IMR-90 (cell line): ENCODE measurements around the gene SLC25A21. TPM values are rescaled to one million over a fixed set of nuclear protein-coding genes. Genes with fewer than 3 reads are reported as not detected.

Experiments
- ATAC-seq: fragments of 200-7000 bp; cut with Tn5 transposase; 2 replicates; pipeline ENCODE4 v1.9.1; 2020; ENCODE audit warnings: low read depth, mild to moderate bottlenecking, moderate library complexity
- BruUV-seq: library from RNA; stranded (reverse); fragments of 400-500 nt; replicated peaks from 2 replicates; lab custom pipeline; 2021; lab: Mats Ljungman, UMichigan
- CTCF ChIA-PET: fragments of 300-600 bp; formaldehyde crosslinking; extraction: SDS; loops from one replicate; lab custom pipeline; 2021; ENCODE audit warnings: antibody characterized with exemption; lab: Yijun Ruan, JAX
- POLR2A ChIA-PET: fragments of 300-600 bp; sonication (Branson Sonifier 250); formaldehyde crosslinking; loops from one replicate; lab custom pipeline; 2022; ENCODE audit warnings: antibody characterized with exemption; ENCODE audit not compliant: unreplicated experiment; lab: Charles Lee
- DNase-seq: peaks from one replicate; pipeline ENCODE4 v3.0.0; 2013
- H2AFZ ChIP-seq: replicated peaks from 2 replicates; pipeline ENCODE3; 2013; ENCODE audit warnings: low read length, mild to moderate bottlenecking; ENCODE audit not compliant: poor library complexity
- H2AK5ac ChIP-seq: 2 replicates; pipeline ENCODE4 v1.6.1; 2013; ENCODE audit warnings: low read depth, low read length, inconsistent platforms
- H2AK9ac ChIP-seq: replicated peaks from 2 replicates; pipeline ENCODE3; 2013; ENCODE audit warnings: mild to moderate bottlenecking, low read depth, low read length, moderate library complexity; ENCODE audit not compliant: poor library complexity
- H2BK120ac ChIP-seq: 2 replicates; pipeline ENCODE4 v1.6.1; 2013; ENCODE audit warnings: low read depth, low read length, inconsistent platforms
- H2BK15ac ChIP-seq: 3 replicates; pipeline ENCODE4 v1.6.1; 2013; ENCODE audit warnings: low read depth, low read length, inconsistent platforms
- H2BK20ac ChIP-seq: 2 replicates; pipeline ENCODE4 v1.6.1; 2013; ENCODE audit warnings: low read depth, mild to moderate bottlenecking, inconsistent platforms, low read length, moderate library complexity
- H2BK5ac ChIP-seq: 2 replicates; pipeline ENCODE4 v1.6.1; 2013; ENCODE audit warnings: mild to moderate bottlenecking, low read depth, low read length, inconsistent platforms; ENCODE audit not compliant: poor library complexity, severe bottlenecking
- H3K14ac ChIP-seq: replicated peaks from 2 replicates; pipeline ENCODE4 v1.6.1; 2013; ENCODE audit warnings: low read depth, low read length, inconsistent platforms
- H3K18ac ChIP-seq: 2 replicates; pipeline ENCODE4 v1.6.1; 2013; ENCODE audit warnings: low read depth, low read length, control low read depth
- H3K23ac ChIP-seq: 2 replicates; pipeline ENCODE4 v1.6.1; 2013; ENCODE audit warnings: low read depth, low read length, inconsistent platforms
- H3K27ac ChIP-seq: 2 replicates; pipeline ENCODE4 v1.5.1; 2013; ENCODE audit warnings: mild to moderate bottlenecking, control low read depth, low read length; ENCODE audit not compliant: insufficient read depth
- H3K27me3 ChIP-seq: 2 replicates; pipeline ENCODE4 v1.6.1; 2013; ENCODE audit warnings: low read length; ENCODE audit not compliant: control insufficient read depth, insufficient read depth
- H3K36me3 ChIP-seq: 2 replicates; pipeline ENCODE4 v1.6.1; 2013; ENCODE audit warnings: low read length, mixed read lengths; ENCODE audit not compliant: control insufficient read depth, insufficient read depth
- H3K4ac ChIP-seq: 2 replicates; pipeline ENCODE4 v1.6.1; 2013; ENCODE audit warnings: low read depth, low read length, inconsistent platforms
- H3K4me1 ChIP-seq: 2 replicates; pipeline ENCODE4 v1.6.1; 2013; ENCODE audit warnings: low read length, mixed read lengths; ENCODE audit not compliant: control insufficient read depth, insufficient read depth
- H3K4me2 ChIP-seq: 2 replicates; pipeline ENCODE4 v1.6.1; 2013; ENCODE audit warnings: low read depth, mild to moderate bottlenecking, control low read depth, low read length, moderate library complexity
- H3K4me3 ChIP-seq: 2 replicates; pipeline ENCODE4 v1.5.1; 2013; ENCODE audit warnings: low read depth, mild to moderate bottlenecking, control low read depth, low read length, moderate library complexity; ENCODE audit not compliant: insufficient read depth
- H3K56ac ChIP-seq: 2 replicates; pipeline ENCODE4 v1.6.1; 2013; ENCODE audit warnings: low read length, inconsistent platforms; ENCODE audit not compliant: insufficient read depth; ENCODE audit errors: extremely low read depth
- H3K79me1 ChIP-seq, 2 experiments: 2 replicates each; pipeline ENCODE4 v1.6.1; 2013; ENCODE audit warnings: low read length in 2 of 2, inconsistent platforms in 1 of 2, low read depth in 1 of 2
- H3K9ac ChIP-seq: 2 replicates; pipeline ENCODE4 v1.6.1; 2013; ENCODE audit warnings: low read depth, low read length, control low read depth
- H3K9me1 ChIP-seq: 2 replicates; pipeline ENCODE4 v1.6.1; 2013; ENCODE audit warnings: low read length, inconsistent platforms; ENCODE audit not compliant: insufficient read depth
- H3K9me3 ChIP-seq: 2 replicates; pipeline ENCODE4 v1.6.1; 2013; ENCODE audit warnings: low read length; ENCODE audit not compliant: control insufficient read depth, insufficient read depth
- H4K20me1 ChIP-seq: 2 replicates; pipeline ENCODE4 v1.6.1; 2013; ENCODE audit warnings: low read length, inconsistent platforms; ENCODE audit not compliant: insufficient read depth
- H4K5ac ChIP-seq: 2 replicates; pipeline ENCODE4 v1.6.1; 2013; ENCODE audit warnings: mild to moderate bottlenecking, low read depth, low read length, control low read depth
- H4K8ac ChIP-seq, 2 experiments: 2 replicates each; pipeline ENCODE4 v1.6.1; 2013; ENCODE audit warnings: low read depth in 2 of 2, low read length in 2 of 2, control low read depth in 1 of 2, inconsistent platforms in 1 of 2
- H4K91ac ChIP-seq: 2 replicates; pipeline ENCODE4 v1.6.1; 2013; ENCODE audit warnings: low read depth, low read length, inconsistent platforms; ENCODE audit not compliant: insufficient read depth
- BHLHE40 ChIP-seq: fragments of 150-350 bp; IDR thresholded peaks from 2 replicates; pipeline ENCODE4 v1.6.1; 2016; ENCODE audit warnings: mild to moderate bottlenecking, low read depth, low read length
- CHD1 ChIP-seq: IDR thresholded peaks from 2 replicates; pipeline ENCODE4 v1.6.1; 2012; ENCODE audit warnings: low read depth, low read length, improper control_type of control experiment
- MAFK ChIP-seq: IDR thresholded peaks from 2 replicates; pipeline ENCODE4 v1.6.1; 2012; ENCODE audit warnings: low read depth, low read length, improper control_type of control experiment
- NFE2L2 ChIP-seq: fragments of 150-350 bp; IDR thresholded peaks from 2 replicates; pipeline ENCODE4 v1.6.1; 2016; ENCODE audit warnings: low read depth, mild to moderate bottlenecking, low read length
- RCOR1 ChIP-seq: IDR thresholded peaks from 2 replicates; pipeline ENCODE4 v1.6.1; 2012; ENCODE audit warnings: mild to moderate bottlenecking, low read length, improper control_type of control experiment; ENCODE audit not compliant: insufficient replicate concordance
- WGBS, 2 experiments: methylation state at CpG; one replicate each; pipeline versions ENCODE4 v1.1.5 to v1.1.7; 2013; ENCODE audit warnings: missing lambda C conversion rate in 2 of 2; ENCODE audit not compliant: insufficient read length in 1 of 2; ENCODE audit errors: extremely low coverage in 2 of 2; 5-methylcytosine and 5-hydroxymethylcytosine counted together
- dilution Hi-C: fragments of 300-500 bp; cut with HindIII; formaldehyde crosslinking; loops from one replicate; pipeline ENCODE4 v1.14.3; 2018; ENCODE audit warnings: low sequenced_read_pairs; ENCODE audit not compliant: unreplicated experiment
- in situ Hi-C: fragments of 300-500 bp; cut with MboI; formaldehyde crosslinking; loops from 3 replicates; pipeline ENCODE4 v1.14.3; 2019; ENCODE audit warnings: low sequenced_read_pairs, inconsistent platforms, mixed read lengths
- intact Hi-C: fragments of 100-400 bp; cut with micrococcal nuclease; formaldehyde crosslinking; loops from 2 replicates; pipeline ENCODE4 v1.10.0; 2022
- polyA plus RNA-seq, 3 experiments: library from polyadenylated mRNA; depleted of rRNA; stranded (reverse); fragments of >200 nt; gene quantifications; 2 replicates each; pipeline ENCODE4 v1.2.3, GENCODE V29; 2012; ENCODE audit warnings: low replicate concordance in 1 of 3
- total RNA-seq: library from RNA; depleted of rRNA; stranded (reverse); fragments of >200 nt; gene quantifications from 2 replicates; pipeline ENCODE4 v1.2.3, GENCODE V29; 2012
- TF ChIP-seq, protein P1 (sequence below): conservative IDR thresholded peaks from 2 replicates; pipeline ENCODE4 v1.5.1; 2012; ENCODE audit warnings: mild to moderate bottlenecking, low read depth, low read length, improper control_type of control experiment

SLC25A21 gene
- total and polyA plus RNA-seq, 2 of the 4 experiments (the other 2 are of a cell fraction) = 0.62 to 0.90 TPM

- Histone ChIP-seq H4K5ac (no peak overlapping the region), H2AK5ac (no peak overlapping the region), H3K27me3 (peaks cover 54% of the 10 kb centered on the region), H3K14ac (no peak overlapping the region), H3K79me1 (no peaks in the 10 kb centered on the region), H3K4me3 (no peak overlapping the region), H4K91ac (no peak overlapping the region), H3K4ac (no peak overlapping the region), H2AFZ (peak overlapping the region; percentile 14), H3K9me1 (no peaks in the 10 kb centered on the region), H4K8ac (no peak overlapping the region), H2BK15ac (no peak overlapping the region), H3K56ac (no peak overlapping the region), H4K20me1 (no peaks in the 10 kb centered on the region), H2AK9ac (no peak overlapping the region), H2BK20ac (no peak overlapping the region), H3K4me2 (no peak overlapping the region; the same call in 1 of the 2 replicates), H3K9ac (no peak overlapping the region), H3K27ac (no peak overlapping the region), H3K36me3 (no peaks in the 10 kb centered on the region), H3K23ac (no peak overlapping the region), H3K18ac (no peak overlapping the region), H2BK5ac (no peak overlapping the region), H3K4me1 (peaks cover 5% of the 10 kb centered on the region; the same call in 1 of the 2 replicates), H2BK120ac (no peak overlapping the region), H3K9me3 (peaks cover 7% of the 10 kb centered on the region)
- dilution Hi-C loops = no loop called here
- in situ Hi-C loops = no loop called here
- intact Hi-C loops = no loop called here
- no peak for DNase-seq
- ChIA-PET CTCF (interaction anchor here (0.8 kb wide), 1 partner anchor 450 kb away, joined by 3 read pairs; no protein-coding TSS in a partner anchor), POLR2A (no interaction called here)
- no peak for TF ChIP-seq NFE2L2
- no peak for TF ChIP-seq MAFK
- TF ChIP-seq CHD1 = no peak
- no peak for TF ChIP-seq BHLHE40
- TF ChIP-seq, protein P1, sequence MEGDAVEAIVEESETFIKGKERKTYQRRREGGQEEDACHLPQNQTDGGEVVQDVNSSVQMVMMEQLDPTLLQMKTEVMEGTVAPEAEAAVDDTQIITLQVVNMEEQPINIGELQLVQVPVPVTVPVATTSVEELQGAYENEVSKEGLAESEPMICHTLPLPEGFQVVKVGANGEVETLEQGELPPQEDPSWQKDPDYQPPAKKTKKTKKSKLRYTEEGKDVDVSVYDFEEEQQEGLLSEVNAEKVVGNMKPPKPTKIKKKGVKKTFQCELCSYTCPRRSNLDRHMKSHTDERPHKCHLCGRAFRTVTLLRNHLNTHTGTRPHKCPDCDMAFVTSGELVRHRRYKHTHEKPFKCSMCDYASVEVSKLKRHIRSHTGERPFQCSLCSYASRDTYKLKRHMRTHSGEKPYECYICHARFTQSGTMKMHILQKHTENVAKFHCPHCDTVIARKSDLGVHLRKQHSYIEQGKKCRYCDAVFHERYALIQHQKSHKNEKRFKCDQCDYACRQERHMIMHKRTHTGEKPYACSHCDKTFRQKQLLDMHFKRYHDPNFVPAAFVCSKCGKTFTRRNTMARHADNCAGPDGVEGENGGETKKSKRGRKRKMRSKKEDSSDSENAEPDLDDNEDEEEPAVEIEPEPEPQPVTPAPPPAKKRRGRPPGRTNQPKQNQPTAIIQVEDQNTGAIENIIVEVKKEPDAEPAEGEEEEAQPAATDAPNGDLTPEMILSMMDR = no peak
- no peak for TF ChIP-seq RCOR1
- no TSS peak for BruUV-seq
- ATAC-seq = no peak
- WGBS, 2 experiments = 3% methylated on average over 29 of the region's 68 CpGs; no CpG with 5 or more reads in 1 of the 2 experiments
These were observed 505.8 kb downstream of the SLC25A21 start for GRCh38 chr14:36666416-36667206.
